Superior temporal gyrus (tissue), 1 donor: Measurements from ENCODE around the gene MYDGF.
"Not testable (repeated sequence)": the region's sequence is repeated elsewhere in the genome, so short reads cannot be mapped to it uniquely, and the experiment has no call there.

Source experiments
- DNase-seq: peaks from one replicate; pipeline ENCODE4 v3.0.0-alpha.2; 2016; ENCODE audit errors: extremely low spot score

MYDGF gene

GRCh38 chr19:4669723-4670480 lies at the start of gene MYDGF:
MYDGF (minus strand) TSS chr19:4670342; CDS start chr19:4670334, 8 bp downstream.
- peak; percentile 85 for DNase-seq

- DNase-seq, result no peak
Measured at GRCh38 chr19:4719499-4719866, 49.3 kb upstream of the MYDGF start.

GRCh38 chr19:4717966-4718701 lies 48.0 kb upstream of the MYDGF start:
- no peak for DNase-seq

- no peak for DNase-seq
Measured at GRCh38 chr19:4717191-4717965, 47.2 kb upstream of the MYDGF start.

GRCh38 chr19:4715529-4716221 lies 45.5 kb upstream of the MYDGF start:
- DNase-seq, result no peak

GRCh38 chr19:4715178-4715528 lies 45.0 kb upstream of the MYDGF start:
- not testable (repeated sequence) for DNase-seq

- DNase-seq, result no peak
Measured at GRCh38 chr19:4714016-4714415, 43.9 kb upstream of the MYDGF start.

- no peak for DNase-seq
Measured at GRCh38 chr19:4713384-4713951, 43.3 kb upstream of the MYDGF start.

GRCh38 chr19:4712771-4713170 lies 42.6 kb upstream of the MYDGF start:
- DNase-seq, result no peak

GRCh38 chr19:4711211-4711610 lies 41.1 kb upstream of the MYDGF start:
- no peak for DNase-seq

GRCh38 chr19:4710281-4710600 lies 40.1 kb upstream of the MYDGF start:
- DNase-seq, result no peak

GRCh38 chr19:4709440-4710280 lies 39.5 kb upstream of the MYDGF start:
- DNase-seq, result no peak

GRCh38 chr19:4707956-4708650 lies 38.0 kb upstream of the MYDGF start:
- DNase-seq, result no peak

GRCh38 chr19:4707322-4707721 lies 37.2 kb upstream of the MYDGF start:
- DNase-seq, result no peak

GRCh38 chr19:4705413-4706131 lies 35.4 kb upstream of the MYDGF start:
- no peak for DNase-seq

GRCh38 chr19:4704317-4704673 lies 34.2 kb upstream of the MYDGF start:
- no peak for DNase-seq

- DNase-seq, result no peak
Measured at GRCh38 chr19:4703671-4704316, 33.7 kb upstream of the MYDGF start.

- no peak for DNase-seq
Measured at GRCh38 chr19:4702764-4703163, 32.6 kb upstream of the MYDGF start.

- DNase-seq, result no peak
Measured at GRCh38 chr19:4701557-4701956, 31.4 kb upstream of the MYDGF start.
